GM18511 (cell line): ENCODE measurements around the gene ZBTB17.
"Not testable (repeated sequence)": the region's sequence is repeated elsewhere in the genome, so short reads cannot be mapped to it uniquely, and the experiment has no call there.

Experiments used
- ATAC-seq: cut with Tn5 transposase; IDR thresholded peaks from one replicate; pipeline ENCODE4 v1.9.1; 2021; ENCODE audit warnings: mild to moderate bottlenecking, moderate library complexity; ENCODE audit not compliant: unreplicated experiment

Gene ZBTB17

DNA sequence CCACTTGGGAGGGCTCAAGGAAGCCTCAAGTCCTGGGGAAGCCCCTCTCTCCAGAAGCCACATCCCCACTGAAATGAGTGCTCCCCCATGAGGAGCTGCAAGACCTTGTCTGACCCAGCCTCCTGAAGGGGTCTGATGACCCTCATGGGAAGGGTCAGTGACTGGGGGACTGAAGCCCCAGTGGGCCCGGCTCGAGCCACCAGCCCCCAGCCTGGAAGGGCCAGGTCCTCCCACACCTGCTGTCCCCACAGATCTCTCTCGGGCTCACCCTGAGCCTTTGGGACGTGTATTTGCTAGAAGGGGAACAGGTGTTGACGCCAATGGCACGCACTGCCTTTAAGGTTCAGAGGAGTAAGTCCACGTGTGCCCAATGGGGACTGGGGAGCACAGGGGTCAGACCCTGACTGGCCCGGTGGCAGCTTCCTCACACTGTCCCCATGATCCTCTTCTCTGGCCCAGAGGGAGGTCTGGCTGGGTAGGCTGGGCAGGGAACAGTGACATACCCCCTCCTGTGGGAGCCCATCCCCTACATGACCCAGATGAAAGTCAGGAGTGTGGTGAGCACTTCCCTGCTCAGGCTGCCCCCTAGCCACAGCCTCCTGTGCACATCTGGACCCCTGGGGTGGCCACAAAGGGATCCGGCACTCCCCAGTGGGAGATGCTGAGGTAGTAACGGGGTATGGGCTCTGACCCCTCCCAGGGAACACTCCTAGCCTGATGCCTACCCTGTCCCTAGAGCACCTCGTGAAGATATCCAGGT is 15.7 kb upstream of the ZBTB17 start:
- ATAC-seq, result no peak

DNA sequence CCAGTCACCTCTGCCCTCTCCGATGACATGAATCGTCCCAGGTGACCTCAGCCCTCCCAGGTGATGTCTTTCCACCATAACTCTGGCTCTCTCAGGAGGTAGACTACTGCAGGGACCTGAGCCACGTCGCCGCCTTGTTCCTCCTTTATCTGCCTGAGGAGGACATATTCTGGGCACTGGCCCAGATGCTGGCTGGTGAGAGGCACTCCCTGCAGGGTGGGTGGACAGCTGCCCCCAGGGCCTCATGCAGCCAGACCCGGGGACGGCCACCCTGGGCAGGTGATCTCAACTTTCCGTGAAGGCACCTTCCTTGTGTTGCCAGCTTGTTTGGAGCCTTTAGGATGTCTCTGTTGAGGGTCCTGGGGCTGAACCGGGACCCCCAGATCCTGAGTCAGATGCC is 13.9 kb upstream of the ZBTB17 start:
- no peak for ATAC-seq

GRCh38 chr1:15988856-15989736 is 13.2 kb upstream of the ZBTB17 start:
- ATAC-seq, result no peak

DNA sequence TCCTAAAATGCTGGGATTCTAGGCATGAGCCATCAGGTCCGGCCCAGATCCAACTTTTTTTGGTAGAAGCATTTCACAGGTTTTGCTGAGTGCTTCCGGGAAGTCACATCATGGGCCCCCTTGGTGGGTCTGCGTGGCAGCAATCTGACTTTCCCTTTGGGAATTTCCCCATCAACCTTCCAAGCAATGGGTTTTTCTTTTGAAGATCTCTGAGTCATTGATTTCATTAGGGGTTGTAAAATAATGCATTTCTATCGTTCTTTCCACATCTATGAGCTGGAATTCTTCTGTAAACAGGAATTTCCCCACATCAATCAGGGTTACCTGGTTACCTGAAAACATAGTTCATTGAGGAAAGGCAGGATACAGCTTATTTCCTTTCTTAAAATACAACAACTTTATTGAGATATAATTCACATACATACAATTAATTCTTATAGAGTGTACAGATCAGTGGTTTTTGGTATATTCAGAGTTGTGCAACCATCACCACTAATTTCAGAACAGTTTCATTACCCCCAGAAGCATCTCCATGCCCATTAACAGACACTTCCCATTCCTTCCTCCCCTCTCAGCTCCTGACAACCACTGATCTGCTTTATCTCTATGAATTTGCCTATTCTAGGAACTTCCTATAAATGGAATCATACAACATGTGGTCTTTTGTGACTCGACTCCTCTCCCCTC is 9.9 kb upstream of the ZBTB17 start:
- ATAC-seq, result no peak

- ATAC-seq, result no peak
Observed at GRCh38 chr1:15983275-15983674, 7.4 kb upstream of the ZBTB17 start.

DNA sequence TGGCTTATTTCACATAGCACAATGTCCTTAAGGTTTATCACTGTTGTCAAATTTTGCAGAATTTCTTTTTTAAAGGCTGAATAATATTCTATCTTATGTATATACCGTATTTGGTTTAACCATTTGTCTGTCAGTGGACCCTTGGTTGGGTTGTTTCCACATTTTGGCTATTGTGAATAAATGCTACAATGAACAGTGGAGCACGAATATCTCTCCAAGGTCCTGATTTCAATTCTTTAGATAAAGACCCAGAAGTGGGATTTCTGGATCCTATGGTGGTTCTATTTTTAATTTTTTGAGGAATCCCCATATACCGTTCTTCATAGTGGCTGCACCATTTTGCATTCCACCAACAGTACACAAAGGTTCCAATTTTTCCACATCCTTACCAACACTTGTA is 5.8 kb upstream of the ZBTB17 start:
- no peak for ATAC-seq

DNA sequence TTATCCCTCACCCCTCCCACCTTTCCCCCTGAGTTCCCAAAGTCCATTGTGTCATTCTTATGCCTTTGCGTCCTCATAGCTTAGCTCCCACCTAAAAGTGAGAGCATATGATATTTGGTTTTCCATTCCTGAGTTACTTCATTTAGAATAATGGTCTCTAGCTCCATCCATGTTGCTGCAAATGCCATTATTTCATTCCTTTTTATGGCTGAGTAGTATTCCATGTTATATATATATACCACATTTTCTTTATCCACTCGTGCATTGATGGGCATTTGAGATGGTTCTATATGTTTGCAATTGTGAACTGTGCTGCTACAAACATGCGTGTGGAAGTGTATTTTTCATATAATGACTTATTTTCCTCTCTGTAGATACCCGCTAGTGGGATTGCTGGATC is 2.0 kb upstream of the ZBTB17 start:
- ATAC-seq, result not testable (repeated sequence)

DNA sequence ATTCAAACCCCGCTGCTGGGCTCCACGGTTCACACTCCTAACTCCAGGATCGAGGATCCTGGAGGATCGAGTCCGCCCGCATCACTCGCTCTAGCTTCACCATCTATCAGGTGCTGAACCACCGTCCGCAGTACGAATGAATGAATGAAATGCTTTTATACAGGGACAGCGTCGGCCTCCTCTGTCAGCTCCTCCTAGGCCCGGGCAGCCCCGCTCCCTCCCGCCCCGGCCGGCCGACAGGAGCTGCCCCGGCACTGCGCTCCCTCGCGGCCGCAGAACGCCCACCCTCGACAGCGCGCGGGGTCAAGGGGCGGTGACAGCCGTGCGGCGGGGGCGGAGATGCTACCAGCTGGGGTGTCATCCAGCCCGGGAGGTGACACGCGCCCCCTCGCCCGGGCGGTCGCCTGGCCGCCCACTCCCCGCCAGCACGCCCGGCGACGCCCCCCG is 520 bp downstream of the ZBTB17 start:
- ATAC-seq, result peak; percentile 75

GRCh38 chr1:15974855-15975254 is 1.0 kb downstream of the ZBTB17 start:
- peak; percentile 47 for ATAC-seq

GRCh38 chr1:15973772-15974171 is 2.1 kb downstream of the ZBTB17 start:
- ATAC-seq, result no peak

- ATAC-seq, result no peak
Observed at GRCh38 chr1:15972409-15972808, 3.5 kb downstream of the ZBTB17 start.

DNA sequence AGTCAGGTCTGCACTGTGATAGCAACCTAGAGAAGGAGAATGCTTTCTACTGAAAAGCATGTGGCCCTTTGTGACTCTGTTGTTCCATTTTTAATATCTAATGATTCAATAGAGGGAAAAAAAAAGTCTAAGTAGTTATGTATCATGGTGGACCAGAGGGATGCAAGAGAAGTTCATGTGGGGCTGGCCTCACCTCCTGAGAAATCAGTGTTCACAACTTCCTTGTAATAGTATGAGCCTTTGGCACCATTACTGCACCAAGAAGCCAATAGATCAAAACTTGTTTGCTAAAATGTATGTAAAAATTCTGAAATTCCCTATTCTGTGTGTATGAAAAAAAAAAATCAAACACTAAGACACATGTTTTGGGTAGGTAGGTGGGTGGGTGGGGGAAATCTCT is 5.0 kb downstream of the ZBTB17 start:
- no peak for ATAC-seq

DNA sequence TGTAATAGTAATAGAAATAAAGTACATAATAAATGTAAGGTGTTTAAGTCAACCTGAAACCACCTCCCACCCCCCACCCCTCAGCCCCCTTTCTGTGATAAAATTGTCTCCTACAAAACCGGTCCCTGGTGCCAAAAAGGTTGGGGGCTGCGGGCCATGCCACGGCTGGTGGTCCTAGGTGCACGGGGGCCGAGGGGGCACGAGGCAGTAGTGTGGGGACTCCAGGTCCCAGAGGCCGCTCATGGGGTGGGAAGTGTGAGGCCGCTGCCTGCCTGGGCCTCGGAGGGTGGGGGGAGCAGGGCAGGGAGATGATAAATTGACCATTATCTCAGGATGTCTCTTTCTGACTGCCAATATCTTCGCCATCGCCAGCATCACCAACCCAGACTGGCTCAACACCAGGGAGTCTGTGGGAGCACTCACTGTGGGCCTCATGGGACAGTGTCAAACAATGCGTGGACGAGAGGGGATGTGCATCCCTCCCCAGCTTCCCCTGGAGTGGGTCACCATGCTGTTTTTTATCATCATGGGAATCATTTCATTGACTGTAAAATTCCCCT is 6.5 kb downstream of the ZBTB17 start:
- no peak for ATAC-seq

DNA sequence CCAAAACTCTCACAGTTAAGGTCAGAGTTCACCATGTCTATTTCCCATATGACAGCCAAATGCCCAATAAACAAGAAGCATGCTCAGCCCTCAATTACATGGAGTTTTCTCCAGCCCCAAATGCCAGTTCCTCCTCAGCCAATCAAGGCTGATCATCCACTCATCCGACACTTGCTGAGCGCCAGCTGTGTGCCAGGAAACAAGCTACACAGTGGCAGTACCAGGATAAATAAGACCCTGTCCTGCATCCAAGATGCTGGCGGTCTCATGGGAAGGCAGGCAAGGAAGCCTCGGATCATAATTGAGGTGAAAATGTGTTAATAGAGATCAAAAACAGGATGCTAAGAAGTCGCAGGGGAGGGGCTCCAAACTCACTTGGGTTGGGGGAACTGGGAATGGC is 7.7 kb downstream of the ZBTB17 start:
- no peak for ATAC-seq

GRCh38 chr1:15966956-15967344 is 9.0 kb downstream of the ZBTB17 start:
- ATAC-seq, result no peak

GRCh38 chr1:15966081-15966955 is 9.6 kb downstream of the ZBTB17 start:
- ATAC-seq, result peak; percentile 78

- ATAC-seq, result no peak
Observed at GRCh38 chr1:15965228-15965767, 10.6 kb downstream of the ZBTB17 start.

GRCh38 chr1:15963968-15964648 is 11.8 kb downstream of the ZBTB17 start:
- ATAC-seq, result peak; percentile 32

- no peak for ATAC-seq
Observed at GRCh38 chr1:15963363-15963967, 12.4 kb downstream of the ZBTB17 start.
